Measurements from ENCODE around the gene LIMS1. TPM values are rescaled to one million over a fixed set of nuclear protein-coding genes. Genes with fewer than 3 reads are reported as not detected.
A peak's percentile ranks its signal among the peaks of the same experiment; 100 is the strongest.

The LIMS1 gene
- total RNA-seq, 1 experiment from 2014 or later: 56.2 TPM

DNA sequence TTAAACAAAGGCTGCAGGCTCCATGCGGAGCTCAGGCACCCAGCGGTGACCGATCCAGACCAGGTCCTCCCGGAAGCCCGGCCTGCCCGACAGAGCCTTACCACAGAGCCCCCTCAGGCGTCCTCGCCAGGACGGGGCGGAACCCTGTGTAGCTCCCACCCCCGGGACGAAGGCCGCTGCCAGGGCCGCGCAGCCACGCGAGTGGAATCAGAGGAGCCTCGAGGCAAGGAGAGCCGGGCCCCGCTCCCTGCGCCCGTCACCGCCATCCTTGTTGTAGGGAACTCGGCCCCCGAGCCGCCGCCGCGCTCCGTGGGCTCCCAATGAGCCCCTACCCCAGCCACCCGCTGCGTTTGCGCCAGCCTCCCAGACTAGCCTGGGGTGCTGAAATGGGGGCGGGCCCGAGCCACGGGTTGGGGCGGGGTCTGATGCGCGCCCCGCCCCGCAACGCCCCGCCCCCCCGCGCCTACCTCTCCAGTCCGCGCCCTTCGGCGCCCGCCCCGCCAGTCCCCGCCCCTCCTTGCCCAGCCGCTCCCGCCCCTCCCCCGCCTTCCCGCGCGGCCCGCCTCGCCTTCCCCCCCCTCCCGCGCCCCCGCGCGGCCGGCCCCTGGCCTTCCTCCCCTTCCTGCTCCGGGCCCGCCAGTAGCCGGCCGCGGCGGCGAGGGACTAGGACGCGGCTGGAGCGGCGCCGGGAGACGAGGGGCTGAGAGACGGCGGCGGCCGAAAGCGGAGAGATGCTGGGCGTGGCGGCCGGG, at the start of gene LIMS1 (continued):
- no peak for TF ChIP-seq ZBTB33 (IDR thresholded peaks at IDR 0.05; ENCODE audit: extremely low read depth, insufficient replicate concordance, low read length)
- TF ChIP-seq ZFX (IDR thresholded peaks at IDR 0.05): no peak
- peak; percentile 69 for TF ChIP-seq POLR2A (IDR thresholded peaks at IDR 0.05; ENCODE audit: borderline replicate concordance, extremely low read depth, insufficient read depth, insufficient read length)
- no peak for TF ChIP-seq EZH2 (IDR thresholded peaks at IDR 0.05)
- no peak for TF ChIP-seq RAD21 (IDR thresholded peaks at IDR 0.05; ENCODE audit: low read depth)
- TF ChIP-seq SIN3A (IDR thresholded peaks at IDR 0.05; ENCODE audit: low read depth): peak; percentile 57

DNA sequence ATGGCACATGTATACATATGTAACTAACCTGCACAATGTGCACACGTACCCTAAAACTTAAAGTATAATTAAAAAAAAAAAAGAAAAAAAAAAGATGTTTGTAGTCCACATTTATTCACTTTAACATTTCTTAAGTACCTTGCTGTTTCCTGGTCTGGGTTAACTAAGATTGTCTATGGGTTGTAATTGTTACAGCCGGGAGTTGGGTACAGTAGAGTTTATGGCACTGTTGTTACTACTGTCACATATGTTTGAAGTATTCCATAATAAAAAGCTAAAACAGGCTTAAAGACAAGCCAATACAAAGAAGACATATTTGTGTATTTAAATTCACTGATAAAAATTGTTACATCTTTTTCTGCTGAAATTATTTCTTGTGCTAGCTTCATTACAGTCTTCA, 49.0 kb upstream of the LIMS1 start:
- BruUV-seq (replicated peaks): no TSS peak
- RAD21 ChIA-PET (ENCODE audit: low non-redundant PET in 1 of 2, low total read pairs in 2 of 2, uncharacterized antibody in 2 of 2, unreplicated experiment in 2 of 2): no interaction called here
- TF ChIP-seq CBX3 (IDR thresholded peaks at IDR 0.05; ENCODE audit: low read depth) (no peak), CTCF (IDR thresholded peaks at IDR 0.05 in 2 of 3, conservative IDR thresholded peaks at IDR 0.05 in 1 of 3; ENCODE audit: borderline replicate concordance in 1 of 3, insufficient read depth in 1 of 3, low read depth in 2 of 3, low read length in 2 of 3) (no peak), RAD21 (IDR thresholded peaks at IDR 0.05; ENCODE audit: low read depth) (no peak), ELF1 (IDR thresholded peaks at IDR 0.05; ENCODE audit: borderline replicate concordance, low read depth) (no peak), ATF3 (IDR thresholded peaks at IDR 0.05) (no peak), SIN3A (IDR thresholded peaks at IDR 0.05; ENCODE audit: low read depth) (no peak), SRF (IDR thresholded peaks at IDR 0.05; ENCODE audit: low read depth) (no peak), POLR2A (IDR thresholded peaks at IDR 0.05; ENCODE audit: borderline replicate concordance, extremely low read depth, insufficient read depth, insufficient read length) (no peak), ZNF274 (IDR thresholded peaks at IDR 0.05; ENCODE audit: low read depth, low read length) (no peak), EGR1 (IDR thresholded peaks at IDR 0.05; ENCODE audit: low read depth) (no peak), ZFX (IDR thresholded peaks at IDR 0.05) (no peak), REST (IDR thresholded peaks at IDR 0.05; ENCODE audit: low read depth) (no peak), EZH2 (IDR thresholded peaks at IDR 0.05) (no peak), FOSL1 (IDR thresholded peaks at IDR 0.05; ENCODE audit: low read depth) (no peak), SP1 (IDR thresholded peaks at IDR 0.05; ENCODE audit: low read depth) (no peak)
- TF ChIP-seq, protein P1, sequence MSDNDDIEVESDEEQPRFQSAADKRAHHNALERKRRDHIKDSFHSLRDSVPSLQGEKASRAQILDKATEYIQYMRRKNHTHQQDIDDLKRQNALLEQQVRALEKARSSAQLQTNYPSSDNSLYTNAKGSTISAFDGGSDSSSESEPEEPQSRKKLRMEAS (IDR thresholded peaks at IDR 0.05): no peak

More for the DNA sequence above, 49.0 kb upstream of the LIMS1 start:
- Histone ChIP-seq H3K9me2 (ENCODE audit: insufficient read depth) (no peaks in the 10 kb centered on the region), H3K36me3 (ENCODE audit: control insufficient read depth in 1 of 2, insufficient read depth in 2 of 2, low read length in 2 of 2) (peaks cover 11 to 16% of the 10 kb centered on the region in 2 experiments; a peak in 3 of 4 replicates), H2AFZ (ENCODE audit: low read depth, low read length, poor library complexity, severe bottlenecking) (no peak overlapping the region), H3K9ac (ENCODE audit: low read length) (no peak overlapping the region), H3K4me1 (ENCODE audit: control insufficient read depth in 1 of 2, insufficient read depth in 2 of 2, low read length in 2 of 2) (no peaks in the 10 kb centered on the region), H3K79me2 (ENCODE audit: insufficient read depth, low read length) (no peaks in the 10 kb centered on the region), H4K20me1 (ENCODE audit: insufficient read depth) (no peaks in the 10 kb centered on the region), H3K4me3 (replicated peaks in 1 of 2; ENCODE audit: low read depth in 1 of 2, low read length in 2 of 2) (no peak overlapping the region), H3K27ac (ENCODE audit: low read depth, low read length) (no peak overlapping the region), H3K4me2 (ENCODE audit: low read length) (no peak overlapping the region), H3K27me3 (ENCODE audit: insufficient read depth, low read length) (no peaks in the 10 kb centered on the region), H3K9me3 (ENCODE audit: control insufficient read depth in 1 of 2, insufficient read depth in 1 of 2, low read depth in 1 of 2, low read length in 2 of 2) (no peaks in the 10 kb centered on the region)
- ChIA-PET CTCF (no interaction called here), POLR2A (no interaction called here)
- ATAC-seq (no peak), DNase-seq (ENCODE audit: low read depth, low spot score) (no peak)
- intact Hi-C loops (cut with micrococcal nuclease): no loop called here
